NCI-H2081 treated with DMSO at 0.1 percent for 48 hours (cell line): Measurements from ENCODE around the gene PIP4K2A.
"Not testable (repeated sequence)": the region's sequence is repeated elsewhere in the genome, so short reads cannot be mapped to it uniquely, and the experiment has no call there.

Source experiments
- DNase-seq: peaks from one replicate; lab custom pipeline; 2025; lab: John Stamatoyannopoulos, UW

PIP4K2A gene

GRCh38 chr10:22514414-22514758 is 200.0 kb downstream of the PIP4K2A start:
- DNase-seq = not testable (repeated sequence)

- DNase-seq = not testable (repeated sequence)
These were observed 200.6 kb downstream of the PIP4K2A start for GRCh38 chr10:22513483-22514413.

- DNase-seq = not testable (repeated sequence)
These were observed 202.4 kb downstream of the PIP4K2A start for GRCh38 chr10:22512015-22512414.

GRCh38 chr10:22508214-22508613 is 206.2 kb downstream of the PIP4K2A start:
- DNase-seq = not testable (repeated sequence)

GRCh38 chr10:22505911-22506685 is 208.3 kb downstream of the PIP4K2A start:
- DNase-seq = no peak

GRCh38 chr10:22504766-22505165 is 209.6 kb downstream of the PIP4K2A start:
- DNase-seq = no peak

- no peak for DNase-seq
These were observed 210.9 kb downstream of the PIP4K2A start for GRCh38 chr10:22503315-22504088.

- no peak for DNase-seq
These were observed 212.5 kb downstream of the PIP4K2A start for GRCh38 chr10:22501863-22502262.

- no peak for DNase-seq
These were observed 213.0 kb downstream of the PIP4K2A start for GRCh38 chr10:22501413-22501812.

GRCh38 chr10:22500656-22501340 is 213.6 kb downstream of the PIP4K2A start:
- no peak for DNase-seq

- DNase-seq = not testable (repeated sequence)
These were observed 214.4 kb downstream of the PIP4K2A start for GRCh38 chr10:22499973-22500372.

GRCh38 chr10:22495396-22495795 is 219.0 kb downstream of the PIP4K2A start:
- no peak for DNase-seq

- DNase-seq = no peak
These were observed 220.4 kb downstream of the PIP4K2A start for GRCh38 chr10:22494007-22494406.

GRCh38 chr10:22491931-22492615 is 222.3 kb downstream of the PIP4K2A start:
- DNase-seq = no peak

- DNase-seq = no peak
These were observed 222.9 kb downstream of the PIP4K2A start for GRCh38 chr10:22491480-22491879.

GRCh38 chr10:22489975-22490374 is 224.4 kb downstream of the PIP4K2A start:
- DNase-seq = no peak

GRCh38 chr10:22489467-22489866 is 224.9 kb downstream of the PIP4K2A start:
- DNase-seq = no peak

GRCh38 chr10:22486431-22486830 is 227.9 kb downstream of the PIP4K2A start:
- DNase-seq = no peak
